ENCODE results near the gene MGMT.

MGMT gene

DNA sequence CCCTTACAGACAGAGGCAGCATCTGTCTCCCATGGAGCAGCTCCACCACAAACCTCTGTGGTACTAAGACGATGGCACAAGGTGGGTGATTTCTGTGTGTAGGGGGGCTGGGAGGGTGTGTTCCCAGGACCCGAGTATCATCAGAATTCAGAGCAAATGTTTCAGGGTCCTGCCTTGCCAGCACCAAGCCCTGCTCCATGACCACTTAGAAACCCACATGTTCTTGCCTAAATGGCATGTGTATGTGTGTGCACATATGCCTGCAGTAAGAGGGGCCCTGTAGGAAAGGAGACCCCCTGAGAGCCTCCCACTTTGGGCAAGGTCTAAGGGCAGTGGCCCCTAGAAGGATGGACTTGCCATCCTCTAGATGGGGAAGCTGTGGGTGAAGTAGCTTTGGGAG lies 17.1 kb upstream of the MGMT start:
- DNase-seq (ENCODE audit: low read depth): no peak
- H3K4me3 ChIP-seq (ENCODE audit: low read depth, low read length): no peak overlapping the region
- no peak for TF ChIP-seq CTCF (IDR thresholded peaks at IDR 0.05; ENCODE audit: control insufficient read depth, extremely low read depth, insufficient read depth)

- no peak for TF ChIP-seq CTCF (IDR thresholded peaks at IDR 0.05; ENCODE audit: control insufficient read depth, extremely low read depth, insufficient read depth)
- no peak for DNase-seq (ENCODE audit: low read depth)
- H3K4me3 ChIP-seq (ENCODE audit: low read depth, low read length): no peak overlapping the region
Measured at GRCh38 chr10:129450391-129450790, 16.6 kb upstream of the MGMT start.

DNA sequence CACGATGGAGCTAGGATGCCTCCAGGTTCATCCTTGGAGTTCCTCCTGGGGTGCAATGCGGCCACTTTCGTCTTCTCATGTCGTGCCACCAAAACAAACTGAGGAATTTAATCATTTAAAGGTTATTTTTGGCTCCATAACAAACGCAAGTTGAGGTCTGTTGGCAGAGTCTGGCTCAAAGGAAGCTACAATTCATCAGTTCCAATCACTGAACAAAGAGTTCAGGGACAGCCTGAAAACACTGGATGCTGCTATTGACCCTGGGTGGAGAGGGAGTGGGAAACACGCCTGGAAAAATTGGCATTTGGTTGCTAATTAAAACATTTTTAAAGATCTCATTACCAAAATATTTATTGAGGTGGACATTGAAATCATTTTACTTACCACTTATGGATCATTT lies 11.4 kb upstream of the MGMT start:
- no peak for DNase-seq (ENCODE audit: low read depth)
- TF ChIP-seq CTCF (IDR thresholded peaks at IDR 0.05; ENCODE audit: control insufficient read depth, extremely low read depth, insufficient read depth): no peak
- no peak overlapping the region for H3K4me3 ChIP-seq (ENCODE audit: low read depth, low read length)

DNA sequence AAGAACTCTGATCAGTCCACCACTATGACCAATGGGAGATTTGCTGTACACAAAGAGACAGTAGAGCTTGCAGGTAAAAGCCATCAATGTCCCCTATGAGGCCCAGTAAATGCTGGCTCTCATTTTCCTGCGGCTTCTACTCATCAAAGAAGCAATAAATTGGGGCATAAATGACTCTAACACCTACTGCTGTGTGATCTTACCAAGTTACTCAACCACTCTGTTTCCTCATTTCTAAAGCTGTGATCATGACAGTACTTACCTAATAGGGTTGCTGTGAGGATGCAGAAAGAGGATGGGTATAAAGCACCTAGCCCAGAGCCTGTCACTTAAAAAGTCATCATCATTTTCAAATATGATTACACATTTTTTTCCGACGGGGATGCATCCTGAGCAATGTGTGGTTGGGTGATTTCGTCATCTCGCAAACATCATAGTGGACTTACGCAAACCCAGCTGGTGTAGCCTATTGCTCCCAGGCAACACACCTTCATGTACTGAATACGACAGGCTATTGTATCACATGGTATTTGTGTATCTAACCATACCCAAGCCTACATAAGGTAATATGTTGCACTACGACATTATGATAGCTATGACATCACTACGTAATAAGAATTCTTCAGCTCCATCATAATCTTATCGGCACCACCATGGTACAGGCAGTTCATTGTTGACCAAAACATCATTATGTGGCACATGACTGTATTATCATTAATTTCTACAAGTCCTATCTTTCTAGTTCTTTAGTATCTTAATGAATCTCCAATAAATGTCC lies 7.1 kb upstream of the MGMT start:
- TF ChIP-seq CTCF (IDR thresholded peaks at IDR 0.05; ENCODE audit: control insufficient read depth, extremely low read depth, insufficient read depth): no peak
- DNase-seq (ENCODE audit: low read depth): no peak
- no peak overlapping the region for H3K4me3 ChIP-seq (ENCODE audit: low read depth, low read length)

- no peak for DNase-seq (ENCODE audit: low read depth)
- H3K4me3 ChIP-seq (ENCODE audit: low read depth, low read length): no peak overlapping the region
- TF ChIP-seq CTCF (IDR thresholded peaks at IDR 0.05; ENCODE audit: control insufficient read depth, extremely low read depth, insufficient read depth): no peak
Measured at GRCh38 chr10:129462257-129462795, 4.7 kb upstream of the MGMT start.

GRCh38 chr10:129464251-129464650 lies 2.8 kb upstream of the MGMT start:
- H3K4me3 ChIP-seq (ENCODE audit: low read depth, low read length): no peak overlapping the region
- DNase-seq (ENCODE audit: low read depth): no peak
- TF ChIP-seq CTCF (IDR thresholded peaks at IDR 0.05; ENCODE audit: control insufficient read depth, extremely low read depth, insufficient read depth): no peak
